MM.1S (cell line): Measurements from ENCODE around the gene CERS6.

Experiments
- DNase-seq: peaks from one replicate; pipeline ENCODE4 v3.0.0-alpha.2; 2015
- H2AFZ ChIP-seq: fragments of 300-600 bp; sonication (generic); 2 replicates; pipeline ENCODE4 v1.6.0; 2016; ENCODE audit warnings: antibody characterized with exemption, low read length
- H3F3A ChIP-seq: fragments of 300-600 bp; sonication (generic); 2 replicates; pipeline ENCODE4 v1.6.1; 2016; ENCODE audit warnings: mild to moderate bottlenecking, antibody characterized with exemption, low read length, moderate library complexity, mixed read lengths; ENCODE audit not compliant: insufficient read depth
- H3K27ac ChIP-seq: fragments of 300-600 bp; sonication (generic); 2 replicates; pipeline ENCODE4 v1.5.1; 2016; ENCODE audit warnings: mild to moderate bottlenecking, low read length
- H3K27me3 ChIP-seq: fragments of 300-600 bp; sonication (generic); replicated peaks from 2 replicates; pipeline ENCODE4 v1.6.0; 2016; ENCODE audit warnings: low read length; ENCODE audit not compliant: insufficient read depth
- H3K36me3 ChIP-seq: fragments of 300-600 bp; sonication (generic); replicated peaks from 2 replicates; pipeline ENCODE4 v1.6.1; 2016; ENCODE audit warnings: mild to moderate bottlenecking, low read length, mixed read lengths; ENCODE audit not compliant: insufficient read depth
- H3K4me1 ChIP-seq: fragments of 300-600 bp; sonication (generic); 2 replicates; pipeline ENCODE4 v1.6.1; 2016; ENCODE audit warnings: low read length, mixed read lengths
- H3K4me2 ChIP-seq: fragments of 300-600 bp; sonication (generic); 2 replicates; pipeline ENCODE4 v1.6.0; 2016; ENCODE audit warnings: low read depth, low read length
- H3K4me3 ChIP-seq: fragments of 300-600 bp; sonication (generic); 2 replicates; pipeline ENCODE4 v1.5.1; 2016; ENCODE audit warnings: low read length, mixed read lengths
- H3K79me2 ChIP-seq: fragments of 300-600 bp; sonication (generic); 2 replicates; pipeline ENCODE4 v1.6.1; 2016; ENCODE audit warnings: mixed run types, low read length, mixed read lengths
- H3K9ac ChIP-seq: fragments of 300-600 bp; sonication (generic); 2 replicates; pipeline ENCODE4 v1.6.1; 2016; ENCODE audit warnings: low read length, mixed read lengths
- H3K9me2 ChIP-seq: fragments of 300-600 bp; sonication (generic); replicated peaks from 2 replicates; pipeline ENCODE4 v1.6.1; 2016; ENCODE audit warnings: mild to moderate bottlenecking, low read length, mixed read lengths; ENCODE audit not compliant: insufficient read depth
- H3K9me3 ChIP-seq: fragments of 300-600 bp; sonication (generic); replicated peaks from 2 replicates; pipeline ENCODE4 v1.6.1; 2016; ENCODE audit warnings: mild to moderate bottlenecking, low read length, mixed read lengths; ENCODE audit not compliant: insufficient read depth
- H4K20me1 ChIP-seq: fragments of 300-600 bp; sonication (generic); 2 replicates; pipeline ENCODE4 v1.6.1; 2016; ENCODE audit warnings: mild to moderate bottlenecking, low read length, moderate library complexity, mixed read lengths; ENCODE audit not compliant: insufficient read depth
- EZH2 ChIP-seq: fragments of 300-600 bp; sonication (generic); optimal IDR thresholded peaks from 2 replicates; pipeline ENCODE3; 2017; ENCODE audit warnings: low read depth, mild to moderate bottlenecking, antibody characterized with exemption, low read length, mixed read lengths
- EZH2phosphoT487 ChIP-seq: fragments of 300-600 bp; sonication (generic); IDR thresholded peaks from 2 replicates; pipeline ENCODE4 v1.6.1; 2018; ENCODE audit warnings: antibody characterized with exemption, low read length
- TF ChIP-seq, protein P1 (sequence below): fragments of 300-600 bp; sonication (generic); IDR thresholded peaks from 2 replicates; pipeline ENCODE4 v1.5.1; 2016; ENCODE audit warnings: antibody characterized with exemption, low read length, mixed read lengths

Gene CERS6

DNA sequence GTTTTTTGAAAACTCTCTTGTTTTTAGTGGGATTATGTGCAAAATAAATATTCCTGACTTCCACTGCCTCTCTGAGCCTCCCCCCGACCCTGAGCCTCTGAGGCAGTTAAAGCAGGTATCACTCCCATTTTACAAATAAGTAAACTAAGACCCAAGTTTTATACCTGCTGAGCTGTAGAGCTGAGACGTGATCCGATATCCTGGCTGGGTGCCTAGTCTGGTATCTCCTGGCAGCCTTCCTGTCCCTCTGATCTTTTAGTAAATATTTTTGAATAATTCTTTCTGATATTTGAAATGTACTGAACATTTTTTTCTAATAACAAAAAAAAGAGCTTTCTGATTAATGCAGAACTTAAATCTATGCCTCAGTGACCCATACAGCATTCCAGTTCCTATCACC, 238.1 kb downstream of the CERS6 start:
- Histone ChIP-seq H3K9ac (no peak overlapping the region), H3K9me3 (no peaks in the 10 kb centered on the region), H3K27ac (no peak overlapping the region), H3K9me2 (no peaks in the 10 kb centered on the region), H4K20me1 (no peaks in the 10 kb centered on the region), H3F3A (no peaks in the 10 kb centered on the region), H3K4me1 (no peaks in the 10 kb centered on the region), H3K36me3 (no peaks in the 10 kb centered on the region), H3K4me3 (no peak overlapping the region), H3K4me2 (no peak overlapping the region), H3K79me2 (no peaks in the 10 kb centered on the region), H3K27me3 (no peaks in the 10 kb centered on the region), H2AFZ (no peak overlapping the region)
- no peak for DNase-seq
- TF ChIP-seq EZH2phosphoT487 = no peak
- TF ChIP-seq EZH2 = no peak
- TF ChIP-seq, protein P1, sequence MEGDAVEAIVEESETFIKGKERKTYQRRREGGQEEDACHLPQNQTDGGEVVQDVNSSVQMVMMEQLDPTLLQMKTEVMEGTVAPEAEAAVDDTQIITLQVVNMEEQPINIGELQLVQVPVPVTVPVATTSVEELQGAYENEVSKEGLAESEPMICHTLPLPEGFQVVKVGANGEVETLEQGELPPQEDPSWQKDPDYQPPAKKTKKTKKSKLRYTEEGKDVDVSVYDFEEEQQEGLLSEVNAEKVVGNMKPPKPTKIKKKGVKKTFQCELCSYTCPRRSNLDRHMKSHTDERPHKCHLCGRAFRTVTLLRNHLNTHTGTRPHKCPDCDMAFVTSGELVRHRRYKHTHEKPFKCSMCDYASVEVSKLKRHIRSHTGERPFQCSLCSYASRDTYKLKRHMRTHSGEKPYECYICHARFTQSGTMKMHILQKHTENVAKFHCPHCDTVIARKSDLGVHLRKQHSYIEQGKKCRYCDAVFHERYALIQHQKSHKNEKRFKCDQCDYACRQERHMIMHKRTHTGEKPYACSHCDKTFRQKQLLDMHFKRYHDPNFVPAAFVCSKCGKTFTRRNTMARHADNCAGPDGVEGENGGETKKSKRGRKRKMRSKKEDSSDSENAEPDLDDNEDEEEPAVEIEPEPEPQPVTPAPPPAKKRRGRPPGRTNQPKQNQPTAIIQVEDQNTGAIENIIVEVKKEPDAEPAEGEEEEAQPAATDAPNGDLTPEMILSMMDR = no peak

DNA sequence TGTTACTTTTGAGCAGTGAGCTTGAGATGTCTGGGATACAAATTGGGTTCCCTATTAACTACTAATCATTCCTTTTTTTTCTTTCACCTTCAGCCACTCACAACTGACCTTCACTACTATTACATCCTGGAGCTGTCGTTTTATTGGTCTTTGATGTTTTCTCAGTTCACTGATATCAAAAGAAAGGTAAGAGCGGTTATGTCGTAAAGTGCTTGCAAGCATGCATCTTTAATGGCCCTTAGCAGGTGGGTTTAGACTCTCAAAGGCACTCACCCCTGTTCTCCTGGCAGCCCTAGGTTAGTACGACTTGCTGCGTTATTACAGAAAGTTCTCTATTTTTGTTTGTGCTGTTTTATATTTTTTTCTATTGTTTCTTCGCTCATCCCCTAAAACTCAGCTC, 238.8 kb downstream of the CERS6 start:
- Histone ChIP-seq H3K9me3 (no peaks in the 10 kb centered on the region), H3K27me3 (no peaks in the 10 kb centered on the region), H3K36me3 (no peaks in the 10 kb centered on the region), H3K9ac (no peak overlapping the region), H4K20me1 (no peaks in the 10 kb centered on the region), H3K4me3 (no peak overlapping the region), H3K4me1 (no peaks in the 10 kb centered on the region), H3F3A (no peaks in the 10 kb centered on the region), H3K27ac (no peak overlapping the region), H3K4me2 (no peak overlapping the region), H2AFZ (no peak overlapping the region), H3K9me2 (no peaks in the 10 kb centered on the region), H3K79me2 (no peaks in the 10 kb centered on the region)
- TF ChIP-seq EZH2phosphoT487 = no peak
- TF ChIP-seq EZH2 = no peak
- TF ChIP-seq, protein P1 = no peak
- DNase-seq = no peak

DNA sequence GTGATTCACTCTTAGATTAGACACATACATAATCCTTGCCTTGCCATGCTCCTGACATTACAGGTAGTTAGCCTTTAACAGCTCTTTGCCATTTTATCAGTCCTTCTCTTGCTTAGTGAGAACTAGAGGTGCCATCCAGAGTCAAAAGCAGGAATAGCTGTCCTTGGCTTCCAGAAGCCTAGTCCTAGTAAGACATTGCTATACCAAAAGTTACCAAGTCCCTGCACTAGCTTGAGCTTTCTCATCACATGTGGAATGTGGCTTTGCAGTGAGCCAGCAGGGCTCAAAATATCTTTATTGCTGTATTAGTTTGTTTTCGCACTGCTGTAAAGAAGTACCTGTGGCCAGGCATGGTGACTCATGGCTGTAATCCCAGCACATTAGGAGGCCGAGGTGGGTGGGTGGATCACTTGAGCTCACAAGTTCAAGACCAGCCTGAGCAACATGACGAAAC, 241.6 kb downstream of the CERS6 start:
- no peaks in the 10 kb centered on the region for H3K79me2 ChIP-seq
- DNase-seq = no peak
- TF ChIP-seq EZH2 = no peak
- no peak for TF ChIP-seq EZH2phosphoT487
- TF ChIP-seq, protein P1 = no peak
- no peaks in the 10 kb centered on the region for H3K9me2 ChIP-seq
- H4K20me1 ChIP-seq = no peaks in the 10 kb centered on the region
- H3K4me1 ChIP-seq = no peaks in the 10 kb centered on the region
- H3K27ac ChIP-seq = no peak overlapping the region
- no peak overlapping the region for H3K4me3 ChIP-seq
- H2AFZ ChIP-seq = no peak overlapping the region
- no peak overlapping the region for H3K9ac ChIP-seq
- no peaks in the 10 kb centered on the region for H3F3A ChIP-seq
- no peak overlapping the region for H3K4me2 ChIP-seq
- H3K36me3 ChIP-seq = no peaks in the 10 kb centered on the region
- H3K9me3 ChIP-seq = no peaks in the 10 kb centered on the region
- no peaks in the 10 kb centered on the region for H3K27me3 ChIP-seq
